SK-N-SH treated with all-trans-retinoic acid at 6 μM for 48 hours (cell line): Measurements from ENCODE around the gene CENPH.
"Not testable (repeated sequence)": the region's sequence is repeated elsewhere in the genome, so short reads cannot be mapped to it uniquely, and the experiment has no call there.

ENCODE experiments used
- ATAC-seq: fragments of 200-7000 bp; cut with Tn5 transposase; 3 replicates; pipeline ENCODE4 v1.9.1; 2020; ENCODE audit warnings: mild to moderate bottlenecking, moderate library complexity
- BACH2 ChIP-seq: fragments of 250-450 bp; sonication (Bioruptor Pico); IDR thresholded peaks from 2 replicates; pipeline ENCODE4 v1.9.0; 2021; ENCODE audit warnings: mild to moderate bottlenecking, borderline replicate concordance
- CSDC2 ChIP-seq: fragments of 250-450 bp; sonication (Bioruptor Pico); IDR thresholded peaks from 2 replicates; pipeline ENCODE4 v1.5.0; 2020; ENCODE audit warnings: mild to moderate bottlenecking, moderate library complexity
- ESRRG ChIP-seq: fragments of 250-450 bp; sonication (Bioruptor Pico); IDR thresholded peaks from 2 replicates; pipeline ENCODE4 v1.6.1; 2021; ENCODE audit warnings: mild to moderate bottlenecking
- GLIS3 ChIP-seq: fragments of 250-450 bp; sonication (Bioruptor Pico); IDR thresholded peaks from 2 replicates; pipeline ENCODE4 v1.5.0; 2020; ENCODE audit warnings: mild to moderate bottlenecking, moderate library complexity
- ISL1 ChIP-seq: fragments of 250-450 bp; sonication (Bioruptor Pico); IDR thresholded peaks from 2 replicates; pipeline ENCODE4 v2.1.2; 2022; ENCODE audit warnings: mild to moderate bottlenecking, moderate library complexity
- OSR1 ChIP-seq: fragments of 250-450 bp; sonication (Bioruptor Pico); IDR thresholded peaks from 2 replicates; pipeline ENCODE4 v1.8.0; 2022; ENCODE audit warnings: moderate library complexity, mild to moderate bottlenecking, inconsistent platforms
- POU6F1 ChIP-seq: fragments of 250-450 bp; sonication (Bioruptor Pico); IDR thresholded peaks from 2 replicates; pipeline ENCODE4 v1.8.0; 2021; ENCODE audit warnings: low read depth, mild to moderate bottlenecking, moderate library complexity, borderline replicate concordance
- PPARA ChIP-seq: fragments of 250-450 bp; sonication (Bioruptor Pico); IDR thresholded peaks from 2 replicates; pipeline ENCODE4 v1.5.0; 2020; ENCODE audit warnings: mild to moderate bottlenecking, borderline replicate concordance
- SNAI2 ChIP-seq: fragments of 250-450 bp; sonication (Bioruptor Pico); IDR thresholded peaks from 2 replicates; pipeline ENCODE4 v1.5.0; 2020; ENCODE audit warnings: mild to moderate bottlenecking, moderate library complexity
- TCF4 ChIP-seq: fragments of 250-450 bp; sonication (Bioruptor Pico); IDR thresholded peaks from 2 replicates; pipeline ENCODE4 v1.8.0; 2021; ENCODE audit warnings: mild to moderate bottlenecking, moderate library complexity, borderline replicate concordance
- TOX ChIP-seq: fragments of 250-450 bp; sonication (Bioruptor Pico); IDR thresholded peaks from 2 replicates; pipeline ENCODE4 v1.8.0; 2021; ENCODE audit warnings: mild to moderate bottlenecking, moderate library complexity, borderline replicate concordance
- TSHZ2 ChIP-seq: fragments of 250-450 bp; sonication (Bioruptor Pico); IDR thresholded peaks from 2 replicates; pipeline ENCODE4 v1.5.0; 2020; ENCODE audit warnings: mild to moderate bottlenecking, moderate library complexity
- ZC3H10 ChIP-seq: fragments of 250-450 bp; sonication (Bioruptor Pico); IDR thresholded peaks from 2 replicates; pipeline ENCODE4 v1.5.1; 2021; ENCODE audit warnings: mild to moderate bottlenecking, moderate library complexity
- ZFP3 ChIP-seq: fragments of 250-450 bp; sonication (Bioruptor Pico); IDR thresholded peaks from 2 replicates; pipeline ENCODE4 v1.5.0; 2020; ENCODE audit warnings: mild to moderate bottlenecking, moderate library complexity
- ZFP30 ChIP-seq: fragments of 450-650 bp; formaldehyde crosslinking; IDR thresholded peaks from 2 replicates; pipeline ENCODE4 v1.5.0; 2022; ENCODE audit warnings: mild to moderate bottlenecking, moderate library complexity
- ZNF70 ChIP-seq: fragments of 450-650 bp; formaldehyde crosslinking; IDR thresholded peaks from 2 replicates; pipeline ENCODE4 v1.5.0; 2020; ENCODE audit warnings: mild to moderate bottlenecking, moderate library complexity
- ZNF8 ChIP-seq: fragments of 450-650 bp; formaldehyde crosslinking; IDR thresholded peaks from 2 replicates; pipeline ENCODE4 v1.5.0; 2020; ENCODE audit warnings: mild to moderate bottlenecking, moderate library complexity
- TF ChIP-seq, protein P1 (sequence below): fragments of 250-450 bp; sonication (Bioruptor Pico); IDR thresholded peaks from 2 replicates; pipeline ENCODE4 v1.5.1; 2020; ENCODE audit warnings: low read depth, mild to moderate bottlenecking, moderate library complexity
- TF ChIP-seq, protein P2 (sequence below): fragments of 250-450 bp; sonication (Bioruptor Pico); IDR thresholded peaks from 2 replicates; pipeline ENCODE4 v1.8.0; 2020; ENCODE audit warnings: mild to moderate bottlenecking, moderate library complexity, borderline replicate concordance
- TF ChIP-seq, protein P3 (sequence below): fragments of 250-450 bp; sonication (Bioruptor Pico); IDR thresholded peaks from 2 replicates; pipeline ENCODE4 v1.5.1; 2021; ENCODE audit warnings: mild to moderate bottlenecking, moderate library complexity

The CENPH gene

GRCh38 chr5:69170969-69171368 lies 18.4 kb upstream of the CENPH start (continued):
- no peak for TF ChIP-seq TSHZ2
- no peak for TF ChIP-seq ZFP3 (CRISPR knock-in tag)
- TF ChIP-seq BACH2: no peak
- TF ChIP-seq, protein P1, sequence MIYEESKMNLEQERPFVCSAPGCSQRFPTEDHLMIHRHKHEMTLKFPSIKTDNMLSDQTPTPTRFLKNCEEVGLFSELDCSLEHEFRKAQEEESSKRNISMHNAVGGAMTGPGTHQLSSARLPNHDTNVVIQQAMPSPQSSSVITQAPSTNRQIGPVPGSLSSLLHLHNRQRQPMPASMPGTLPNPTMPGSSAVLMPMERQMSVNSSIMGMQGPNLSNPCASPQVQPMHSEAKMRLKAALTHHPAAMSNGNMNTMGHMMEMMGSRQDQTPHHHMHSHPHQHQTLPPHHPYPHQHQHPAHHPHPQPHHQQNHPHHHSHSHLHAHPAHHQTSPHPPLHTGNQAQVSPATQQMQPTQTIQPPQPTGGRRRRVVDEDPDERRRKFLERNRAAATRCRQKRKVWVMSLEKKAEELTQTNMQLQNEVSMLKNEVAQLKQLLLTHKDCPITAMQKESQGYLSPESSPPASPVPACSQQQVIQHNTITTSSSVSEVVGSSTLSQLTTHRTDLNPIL (CRISPR knock-in tag): no peak
- TF ChIP-seq TCF4 (CRISPR knock-in tag): no peak

DNA sequence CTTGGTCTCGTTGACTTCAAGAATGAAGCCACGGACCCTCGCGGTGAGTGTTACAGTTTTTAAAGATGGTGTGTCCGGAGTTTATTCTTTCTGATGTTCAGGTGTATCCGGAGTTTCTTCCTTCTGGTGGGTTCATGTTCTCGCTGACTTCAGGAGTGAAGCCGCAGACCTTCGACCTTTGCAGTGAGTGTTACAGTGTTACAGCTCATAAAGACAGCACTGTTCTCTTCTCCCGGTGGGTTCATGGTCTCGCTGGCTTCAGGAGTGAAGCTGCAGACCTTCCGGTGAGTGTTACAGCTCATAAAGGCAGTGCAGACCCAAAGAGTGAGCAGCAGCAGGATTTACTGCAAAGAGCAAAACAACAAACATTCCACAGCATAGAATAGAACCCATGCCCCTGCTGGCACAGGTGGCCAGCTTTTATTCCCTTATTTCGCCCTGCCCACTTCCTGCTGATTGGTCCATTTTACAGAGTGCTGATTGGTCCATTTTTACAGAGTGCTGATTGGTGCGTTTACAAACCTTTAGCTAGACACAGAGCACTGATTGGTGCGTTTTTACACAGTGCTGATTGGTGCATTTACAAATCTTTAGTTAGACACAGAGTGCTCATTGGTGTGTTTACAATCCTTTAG lies 7.6 kb upstream of the CENPH start:
- not testable (repeated sequence) for ATAC-seq

DNA sequence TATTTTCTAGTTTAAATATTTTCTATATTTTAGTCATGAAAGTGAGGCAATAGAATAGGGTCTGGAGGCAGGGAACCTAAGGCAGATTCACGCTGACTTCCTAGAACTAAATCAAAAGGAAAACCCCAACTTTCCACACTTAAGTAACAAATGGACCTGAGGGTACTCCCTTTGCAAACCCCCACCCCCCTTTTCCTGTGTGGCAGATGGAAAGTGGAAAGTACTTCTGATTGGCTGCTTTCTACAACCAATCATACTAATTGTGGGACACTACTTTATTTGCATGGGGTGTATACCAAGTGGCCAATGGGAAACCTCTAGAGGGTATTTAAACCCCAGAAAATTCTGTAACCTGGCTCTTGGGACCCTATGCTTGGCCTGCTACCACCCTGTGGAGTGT lies 4.8 kb upstream of the CENPH start:
- ATAC-seq: no peak
- no peak for TF ChIP-seq GLIS3 (CRISPR knock-in tag)
- no peak for TF ChIP-seq ZFP3 (CRISPR knock-in tag)
- TF ChIP-seq ZC3H10 (CRISPR knock-in tag): no peak
- TF ChIP-seq ESRRG (CRISPR knock-in tag): no peak
- TF ChIP-seq, protein P1 (CRISPR knock-in tag): no peak
- no peak for TF ChIP-seq TOX
- TF ChIP-seq ISL1: no peak
- TF ChIP-seq OSR1 (CRISPR knock-in tag): no peak
- TF ChIP-seq PPARA (CRISPR knock-in tag): no peak
- TF ChIP-seq, protein P2, sequence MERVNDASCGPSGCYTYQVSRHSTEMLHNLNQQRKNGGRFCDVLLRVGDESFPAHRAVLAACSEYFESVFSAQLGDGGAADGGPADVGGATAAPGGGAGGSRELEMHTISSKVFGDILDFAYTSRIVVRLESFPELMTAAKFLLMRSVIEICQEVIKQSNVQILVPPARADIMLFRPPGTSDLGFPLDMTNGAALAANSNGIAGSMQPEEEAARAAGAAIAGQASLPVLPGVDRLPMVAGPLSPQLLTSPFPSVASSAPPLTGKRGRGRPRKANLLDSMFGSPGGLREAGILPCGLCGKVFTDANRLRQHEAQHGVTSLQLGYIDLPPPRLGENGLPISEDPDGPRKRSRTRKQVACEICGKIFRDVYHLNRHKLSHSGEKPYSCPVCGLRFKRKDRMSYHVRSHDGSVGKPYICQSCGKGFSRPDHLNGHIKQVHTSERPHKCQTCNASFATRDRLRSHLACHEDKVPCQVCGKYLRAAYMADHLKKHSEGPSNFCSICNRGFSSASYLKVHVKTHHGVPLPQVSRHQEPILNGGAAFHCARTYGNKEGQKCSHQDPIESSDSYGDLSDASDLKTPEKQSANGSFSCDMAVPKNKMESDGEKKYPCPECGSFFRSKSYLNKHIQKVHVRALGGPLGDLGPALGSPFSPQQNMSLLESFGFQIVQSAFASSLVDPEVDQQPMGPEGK (CRISPR knock-in tag): no peak
- TF ChIP-seq ZNF70: no peak
- no peak for TF ChIP-seq SNAI2 (CRISPR knock-in tag)
- TF ChIP-seq CSDC2: no peak
- TF ChIP-seq, protein P3, sequence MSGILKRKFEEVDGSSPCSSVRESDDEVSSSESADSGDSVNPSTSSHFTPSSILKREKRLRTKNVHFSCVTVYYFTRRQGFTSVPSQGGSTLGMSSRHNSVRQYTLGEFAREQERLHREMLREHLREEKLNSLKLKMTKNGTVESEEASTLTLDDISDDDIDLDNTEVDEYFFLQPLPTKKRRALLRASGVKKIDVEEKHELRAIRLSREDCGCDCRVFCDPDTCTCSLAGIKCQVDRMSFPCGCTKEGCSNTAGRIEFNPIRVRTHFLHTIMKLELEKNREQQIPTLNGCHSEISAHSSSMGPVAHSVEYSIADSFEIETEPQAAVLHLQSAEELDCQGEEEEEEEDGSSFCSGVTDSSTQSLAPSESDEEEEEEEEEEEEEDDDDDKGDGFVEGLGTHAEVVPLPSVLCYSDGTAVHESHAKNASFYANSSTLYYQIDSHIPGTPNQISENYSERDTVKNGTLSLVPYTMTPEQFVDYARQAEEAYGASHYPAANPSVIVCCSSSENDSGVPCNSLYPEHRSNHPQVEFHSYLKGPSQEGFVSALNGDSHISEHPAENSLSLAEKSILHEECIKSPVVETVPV (CRISPR knock-in tag): no peak
- TF ChIP-seq ZFP30 (CRISPR knock-in tag): no peak
- TF ChIP-seq ZNF8 (CRISPR knock-in tag): no peak
- no peak for TF ChIP-seq POU6F1
- TF ChIP-seq BACH2: no peak
- no peak for TF ChIP-seq TSHZ2
